ENCODE results near the gene MINAR1.

Gene MINAR1

GRCh38 chr15:79467865-79468586 is 35.9 kb downstream of the MINAR1 start:
- DNase-seq: no peak

- DNase-seq: no peak
Measured at GRCh38 chr15:79472446-79472845, 40.3 kb downstream of the MINAR1 start.

- no peak for DNase-seq
Measured at GRCh38 chr15:79474252-79474651, 42.1 kb downstream of the MINAR1 start.

GRCh38 chr15:79475306-79475705 is 43.2 kb downstream of the MINAR1 start:
- no peak for DNase-seq

DNA sequence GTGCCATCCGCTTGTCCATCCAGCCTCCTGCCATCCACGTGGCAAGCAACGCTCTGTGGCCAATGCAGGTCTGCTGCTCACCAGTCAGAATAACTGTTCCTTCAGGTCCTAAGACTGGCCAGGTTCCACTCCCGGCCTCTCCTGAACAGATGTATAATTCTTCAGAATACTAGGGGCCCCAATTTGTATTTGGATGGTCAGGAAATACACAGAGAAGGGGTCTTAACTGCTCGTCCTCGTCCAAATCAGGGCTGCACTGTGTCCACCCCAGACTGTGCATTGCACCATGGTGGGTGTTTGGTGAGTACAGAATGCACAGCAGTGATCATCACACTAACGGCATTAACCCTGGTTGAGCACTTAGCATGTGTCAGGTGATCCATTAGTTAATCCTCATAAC is 46.0 kb downstream of the MINAR1 start:
- no peak for DNase-seq

DNA sequence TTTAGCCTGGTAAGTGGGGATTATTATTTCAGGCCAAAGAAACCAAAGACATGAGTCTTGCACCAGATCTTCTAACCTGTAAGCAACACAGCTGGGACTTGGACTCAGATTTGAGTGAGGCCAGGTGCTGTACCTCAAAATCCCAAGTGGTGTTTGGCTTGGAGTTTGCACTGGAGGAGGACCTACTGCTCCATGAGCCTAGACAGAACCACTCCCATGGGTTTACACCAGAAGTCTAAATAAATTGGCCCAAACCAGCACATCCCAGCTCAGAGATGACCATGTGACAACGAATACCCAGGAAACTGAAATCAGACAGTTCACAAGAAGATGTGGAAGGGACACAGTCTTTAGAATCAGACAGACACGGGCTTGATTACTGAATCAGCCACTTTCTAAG is 47.5 kb downstream of the MINAR1 start:
- DNase-seq: no peak

- DNase-seq: no peak
Measured at GRCh38 chr15:79481793-79482192, 49.7 kb downstream of the MINAR1 start.
